D721Med (cell line): ENCODE measurements around the gene PSMD9.

Experiments used
- DNase-seq: peaks from one replicate; pipeline ENCODE4 v3.0.0; 2011; ENCODE audit warnings: low spot score; ENCODE audit not compliant: insufficient read length
- FAIRE-seq: peaks from 2 replicates; lab custom pipeline; 2011; peaks lifted over from hg19 to GRCh38; lab: Jason Lieb, UNC
- TF ChIP-seq, protein P1 (sequence below): IDR thresholded peaks from 2 replicates; pipeline ENCODE4 v1.5.1; 2012; ENCODE audit warnings: mild to moderate bottlenecking, control low read depth; ENCODE audit not compliant: insufficient read depth; ENCODE audit errors: missing control alignments

The PSMD9 gene

DNA sequence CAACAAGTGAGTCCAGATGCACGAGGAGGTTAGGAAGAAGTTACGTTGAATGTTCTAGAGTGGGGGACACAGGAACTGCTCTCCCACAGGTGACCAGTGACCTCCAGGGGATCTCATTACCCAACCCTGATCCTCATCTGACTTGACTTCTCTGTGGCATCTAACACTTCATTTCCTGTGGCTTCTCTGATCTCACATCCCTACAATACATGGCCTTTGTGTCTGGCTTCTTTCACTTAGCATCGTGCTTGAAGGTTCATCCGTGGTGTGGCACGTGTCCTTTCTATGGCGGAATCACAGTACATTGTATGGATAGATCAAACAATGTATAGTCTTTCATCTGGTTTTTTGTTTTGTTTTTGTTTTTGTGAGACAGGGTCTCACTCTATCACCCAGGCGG, 49.1 kb downstream of the PSMD9 start:
- DNase-seq, result no peak
- no peak for FAIRE-seq
- TF ChIP-seq, protein P1, sequence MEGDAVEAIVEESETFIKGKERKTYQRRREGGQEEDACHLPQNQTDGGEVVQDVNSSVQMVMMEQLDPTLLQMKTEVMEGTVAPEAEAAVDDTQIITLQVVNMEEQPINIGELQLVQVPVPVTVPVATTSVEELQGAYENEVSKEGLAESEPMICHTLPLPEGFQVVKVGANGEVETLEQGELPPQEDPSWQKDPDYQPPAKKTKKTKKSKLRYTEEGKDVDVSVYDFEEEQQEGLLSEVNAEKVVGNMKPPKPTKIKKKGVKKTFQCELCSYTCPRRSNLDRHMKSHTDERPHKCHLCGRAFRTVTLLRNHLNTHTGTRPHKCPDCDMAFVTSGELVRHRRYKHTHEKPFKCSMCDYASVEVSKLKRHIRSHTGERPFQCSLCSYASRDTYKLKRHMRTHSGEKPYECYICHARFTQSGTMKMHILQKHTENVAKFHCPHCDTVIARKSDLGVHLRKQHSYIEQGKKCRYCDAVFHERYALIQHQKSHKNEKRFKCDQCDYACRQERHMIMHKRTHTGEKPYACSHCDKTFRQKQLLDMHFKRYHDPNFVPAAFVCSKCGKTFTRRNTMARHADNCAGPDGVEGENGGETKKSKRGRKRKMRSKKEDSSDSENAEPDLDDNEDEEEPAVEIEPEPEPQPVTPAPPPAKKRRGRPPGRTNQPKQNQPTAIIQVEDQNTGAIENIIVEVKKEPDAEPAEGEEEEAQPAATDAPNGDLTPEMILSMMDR, result no peak

DNA sequence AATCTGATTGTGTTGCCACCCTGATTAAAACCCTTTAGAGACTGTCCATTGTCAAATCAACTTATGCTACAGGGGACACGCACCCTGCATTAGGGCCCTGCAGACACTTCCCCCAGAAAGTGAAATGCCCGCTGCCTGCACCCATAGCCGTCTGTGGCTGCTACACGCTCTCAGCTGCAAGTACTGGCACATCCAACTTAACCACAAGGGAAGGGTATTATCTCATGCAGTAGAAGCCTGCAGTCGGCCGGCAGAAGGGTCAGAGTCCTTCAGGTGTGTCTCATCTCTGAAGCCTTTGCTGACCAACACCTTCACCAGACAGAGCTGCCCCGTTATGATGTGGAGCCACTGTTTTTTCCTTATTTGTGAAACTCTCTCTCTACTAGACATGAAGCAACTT, 50.6 kb downstream of the PSMD9 start:
- DNase-seq (no peak), FAIRE-seq (no peak)
- TF ChIP-seq, protein P1, result no peak

DNA sequence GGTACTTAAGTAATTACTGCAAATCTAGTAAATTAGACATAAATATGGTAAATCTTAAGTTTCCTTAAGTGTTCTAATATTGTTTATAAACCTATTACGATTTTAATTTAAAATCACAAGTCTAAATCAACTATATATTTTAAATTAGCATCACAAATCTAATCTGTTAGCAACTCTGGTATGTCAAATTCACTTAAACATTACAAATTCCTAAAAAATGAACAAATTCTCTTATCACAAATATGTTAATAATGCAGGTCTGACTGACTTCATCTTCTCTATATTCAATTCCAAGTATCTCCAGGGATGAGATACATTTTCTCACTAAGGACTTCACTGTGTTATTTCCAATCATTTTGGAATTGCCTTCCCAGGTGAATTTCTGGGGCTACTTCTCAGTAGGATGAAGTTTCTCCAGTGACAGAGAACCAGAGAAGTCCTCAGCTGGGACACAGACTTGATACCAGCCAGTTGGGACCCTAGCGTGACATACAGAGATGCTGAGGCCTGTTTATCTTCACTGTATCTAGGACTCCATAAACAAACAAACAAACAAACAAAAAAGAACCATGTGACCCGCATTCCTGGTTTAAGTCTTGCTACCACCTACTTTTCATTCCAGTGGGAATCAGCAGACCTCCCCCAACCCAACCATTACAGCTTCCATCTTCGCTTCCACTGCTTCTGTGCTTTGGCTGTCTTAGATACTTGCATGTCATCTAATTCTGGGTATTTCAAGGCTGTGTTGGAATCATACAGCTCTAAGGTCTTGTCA, 51.6 kb downstream of the PSMD9 start:
- DNase-seq (no peak), FAIRE-seq (no peak)
- TF ChIP-seq, protein P1, result no peak

DNA sequence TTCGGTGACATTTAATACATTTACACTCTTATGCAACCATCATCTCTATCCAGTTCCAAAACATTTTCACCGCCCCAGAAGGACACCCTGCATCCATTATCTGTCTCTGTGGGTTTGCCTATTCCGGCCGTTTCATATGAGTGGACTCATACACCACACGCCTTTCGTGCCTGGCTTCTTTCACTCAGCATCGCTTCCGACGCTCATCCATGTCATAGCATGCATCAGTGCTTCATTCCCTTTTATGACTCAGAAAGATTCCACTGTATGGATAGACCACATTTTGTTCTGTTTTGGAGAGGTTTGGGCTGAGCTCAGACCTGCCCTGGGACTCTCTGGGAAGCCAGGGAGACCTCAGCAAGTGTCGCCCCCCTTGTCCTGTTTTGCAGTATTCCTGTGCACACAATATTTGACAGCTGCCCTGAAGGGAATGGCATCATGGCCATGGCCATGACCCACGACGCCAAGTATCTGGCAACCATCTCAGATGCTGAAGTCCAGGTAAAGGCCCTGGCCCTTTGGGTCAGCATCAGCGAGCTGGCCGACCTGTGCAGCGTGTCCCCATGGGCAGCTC, 53.6 kb downstream of the PSMD9 start:
- FAIRE-seq (no peak), DNase-seq (no peak)
- TF ChIP-seq, protein P1, result no peak

DNA sequence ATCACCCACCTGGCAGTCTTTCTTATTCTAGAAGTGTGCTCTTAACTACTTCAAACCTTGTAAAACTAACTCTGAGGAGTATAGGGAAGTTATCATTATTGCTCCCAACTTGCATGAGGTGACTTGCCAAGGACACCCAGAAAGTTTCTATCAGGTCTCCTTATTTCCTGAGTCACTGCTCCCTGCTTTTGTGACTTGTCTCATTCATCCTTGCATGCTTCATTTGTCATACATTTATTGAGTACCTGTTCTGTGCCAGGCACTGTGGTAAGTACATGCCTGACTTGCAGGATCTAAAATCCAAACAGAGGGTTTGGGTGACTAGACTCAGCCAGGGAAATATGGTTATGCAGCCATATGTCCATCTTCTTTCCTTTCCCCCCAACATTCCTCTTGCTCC, 55.3 kb downstream of the PSMD9 start:
- DNase-seq (no peak), FAIRE-seq (no peak)

DNA sequence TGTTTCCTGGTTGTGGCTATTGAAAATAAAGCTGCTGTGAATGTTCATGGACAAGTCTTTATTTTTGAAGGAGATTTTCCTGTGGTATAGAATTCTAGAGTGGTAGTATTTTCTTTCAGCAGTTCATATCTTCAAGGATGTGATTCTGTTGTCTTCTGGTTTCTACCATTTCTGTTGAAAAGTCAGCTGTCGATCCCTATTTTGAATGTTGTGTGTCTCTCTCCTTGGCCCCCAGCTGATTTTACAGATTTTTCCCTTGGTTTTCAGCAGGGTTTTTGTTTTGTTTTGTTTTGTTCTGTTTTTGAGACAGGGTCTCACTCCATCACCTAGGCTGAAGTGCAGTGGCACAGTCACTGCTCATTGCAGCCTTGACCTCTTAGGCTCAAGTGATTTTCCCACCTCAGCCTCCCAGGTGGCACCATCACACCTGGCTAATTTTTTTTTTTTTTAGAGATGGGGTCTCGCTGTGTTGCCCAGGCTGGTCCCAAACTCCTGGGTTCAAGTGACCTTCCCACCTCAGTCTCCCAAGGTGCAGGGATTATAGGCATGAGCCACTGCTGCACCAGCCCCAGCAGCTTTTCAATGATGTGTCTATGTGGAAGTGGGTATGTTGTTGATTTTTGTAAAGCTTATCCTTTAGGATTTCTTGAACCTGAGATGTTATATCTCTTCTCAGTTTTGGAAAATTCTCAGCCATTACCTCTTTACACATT, 57.9 kb downstream of the PSMD9 start:
- no peak for DNase-seq
- no peak for FAIRE-seq
- TF ChIP-seq, protein P1, result no peak

More for the DNA sequence above, 55.3 kb downstream of the PSMD9 start:
- TF ChIP-seq, protein P1, result no peak

DNA sequence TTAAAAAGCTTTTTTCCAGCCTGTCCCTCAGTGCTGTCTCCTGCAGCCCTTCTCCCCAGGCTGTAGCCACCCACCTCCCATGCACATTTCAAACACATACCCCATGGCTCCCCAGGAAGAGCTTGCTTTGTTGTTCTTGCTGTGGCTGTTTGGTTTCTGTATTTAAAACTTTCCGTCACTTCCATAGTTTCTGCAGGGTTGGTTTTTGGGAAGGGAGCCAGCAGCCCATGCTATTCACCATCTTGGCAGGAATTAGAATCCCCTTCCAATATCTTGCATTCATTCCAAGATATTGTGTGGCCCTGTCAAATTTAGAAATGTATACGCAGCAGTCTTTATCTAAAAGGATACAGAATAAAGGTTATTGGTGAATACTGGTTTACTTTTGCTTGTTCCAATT, 59.4 kb downstream of the PSMD9 start:
- TF ChIP-seq, protein P1, result no peak
- DNase-seq (no peak), FAIRE-seq (no peak)
